Measurements from ENCODE around the gene PCYT2. TPM values are rescaled to one million over a fixed set of nuclear protein-coding genes. Genes with fewer than 3 reads are reported as not detected.

Gene PCYT2
- total and polyA plus RNA-seq, 9 of the 15 experiments (the other 6 are each of a cell fraction or from before 2014, with no cell fraction given): 0.92 to 134 (median 82.5) TPM

DNA sequence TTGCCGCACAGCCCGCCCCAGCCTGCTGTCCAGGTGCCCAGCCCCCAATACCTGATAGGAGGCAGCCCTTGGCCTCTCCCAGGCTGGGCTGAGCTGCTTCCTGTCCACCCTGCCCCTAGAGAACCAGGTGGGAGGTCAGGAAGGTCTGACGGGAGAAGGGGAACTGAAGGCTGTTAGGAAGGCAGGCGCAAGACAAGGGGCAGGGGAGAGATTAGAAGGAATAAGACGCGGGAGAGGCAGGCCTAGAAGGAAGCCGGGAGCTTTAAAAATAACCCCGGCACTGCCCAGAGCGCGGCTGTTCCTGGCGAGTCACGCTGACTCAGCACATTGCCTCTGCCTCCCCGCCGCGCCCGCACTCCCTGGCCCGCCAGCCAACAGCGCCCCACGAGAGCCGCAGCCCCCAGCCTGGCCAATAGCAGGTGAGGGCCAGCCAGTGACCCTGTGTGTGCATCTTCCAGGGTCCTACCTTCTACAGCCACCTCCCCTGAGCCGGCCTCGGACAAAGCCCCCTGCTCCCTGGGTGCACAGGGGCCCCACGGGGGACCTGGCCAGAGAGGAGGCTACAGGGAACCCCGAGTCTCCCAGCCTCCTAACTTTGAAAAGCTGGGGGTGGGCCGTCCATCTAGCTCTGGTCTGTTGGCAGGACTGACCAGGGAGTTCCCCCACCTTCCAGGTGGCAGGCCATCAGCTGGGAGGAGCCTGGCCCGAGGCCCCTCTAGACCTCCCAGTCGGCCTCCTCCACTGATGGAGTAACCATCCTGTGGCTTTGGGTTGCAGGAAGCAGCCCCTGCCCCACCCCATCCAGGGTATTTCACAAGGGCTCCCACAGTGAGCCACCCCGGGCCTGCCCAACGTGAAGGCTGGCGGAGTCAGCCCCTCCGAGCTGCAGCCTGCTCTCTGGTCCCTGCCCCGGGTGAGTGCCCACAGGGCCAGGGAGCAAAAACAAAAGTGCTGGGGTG is 12.4 kb upstream of the PCYT2 start (continued):
- TF ChIP-seq, protein P1, sequence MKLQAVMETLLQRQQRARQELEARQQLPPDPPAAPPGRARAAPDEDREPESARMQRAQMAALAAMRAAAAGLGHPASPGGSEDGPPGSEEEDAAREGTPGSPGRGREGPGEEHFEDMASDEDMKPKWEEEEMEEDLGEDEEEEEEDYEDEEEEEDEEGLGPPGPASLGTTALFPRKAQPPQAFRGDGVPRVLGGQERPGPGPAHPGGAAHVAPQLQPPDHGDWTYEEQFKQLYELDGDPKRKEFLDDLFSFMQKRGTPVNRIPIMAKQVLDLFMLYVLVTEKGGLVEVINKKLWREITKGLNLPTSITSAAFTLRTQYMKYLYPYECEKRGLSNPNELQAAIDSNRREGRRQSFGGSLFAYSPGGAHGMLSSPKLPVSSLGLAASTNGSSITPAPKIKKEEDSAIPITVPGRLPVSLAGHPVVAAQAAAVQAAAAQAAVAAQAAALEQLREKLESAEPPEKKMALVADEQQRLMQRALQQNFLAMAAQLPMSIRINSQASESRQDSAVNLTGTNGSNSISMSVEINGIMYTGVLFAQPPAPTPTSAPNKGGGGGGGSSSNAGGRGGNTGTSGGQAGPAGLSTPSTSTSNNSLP (IDR thresholded peaks at IDR 0.05; ENCODE audit: borderline replicate concordance, low read depth, low read length): peak; percentile 75; the same call in 1 of the 2 replicates
- TF ChIP-seq, protein P2, sequence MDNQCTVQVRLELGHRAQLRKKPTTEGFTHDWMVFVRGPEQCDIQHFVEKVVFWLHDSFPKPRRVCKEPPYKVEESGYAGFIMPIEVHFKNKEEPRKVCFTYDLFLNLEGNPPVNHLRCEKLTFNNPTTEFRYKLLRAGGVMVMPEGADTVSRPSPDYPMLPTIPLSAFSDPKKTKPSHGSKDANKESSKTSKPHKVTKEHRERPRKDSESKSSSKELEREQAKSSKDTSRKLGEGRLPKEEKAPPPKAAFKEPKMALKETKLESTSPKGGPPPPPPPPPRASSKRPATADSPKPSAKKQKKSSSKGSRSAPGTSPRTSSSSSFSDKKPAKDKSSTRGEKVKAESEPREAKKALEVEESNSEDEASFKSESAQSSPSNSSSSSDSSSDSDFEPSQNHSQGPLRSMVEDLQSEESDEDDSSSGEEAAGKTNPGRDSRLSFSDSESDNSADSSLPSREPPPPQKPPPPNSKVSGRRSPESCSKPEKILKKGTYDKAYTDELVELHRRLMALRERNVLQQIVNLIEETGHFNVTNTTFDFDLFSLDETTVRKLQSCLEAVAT (IDR thresholded peaks at IDR 0.05): no peak
- TF ChIP-seq, protein P3, sequence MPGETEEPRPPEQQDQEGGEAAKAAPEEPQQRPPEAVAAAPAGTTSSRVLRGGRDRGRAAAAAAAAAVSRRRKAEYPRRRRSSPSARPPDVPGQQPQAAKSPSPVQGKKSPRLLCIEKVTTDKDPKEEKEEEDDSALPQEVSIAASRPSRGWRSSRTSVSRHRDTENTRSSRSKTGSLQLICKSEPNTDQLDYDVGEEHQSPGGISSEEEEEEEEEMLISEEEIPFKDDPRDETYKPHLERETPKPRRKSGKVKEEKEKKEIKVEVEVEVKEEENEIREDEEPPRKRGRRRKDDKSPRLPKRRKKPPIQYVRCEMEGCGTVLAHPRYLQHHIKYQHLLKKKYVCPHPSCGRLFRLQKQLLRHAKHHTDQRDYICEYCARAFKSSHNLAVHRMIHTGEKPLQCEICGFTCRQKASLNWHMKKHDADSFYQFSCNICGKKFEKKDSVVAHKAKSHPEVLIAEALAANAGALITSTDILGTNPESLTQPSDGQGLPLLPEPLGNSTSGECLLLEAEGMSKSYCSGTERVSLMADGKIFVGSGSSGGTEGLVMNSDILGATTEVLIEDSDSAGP (CRISPR knock-in tag; IDR thresholded peaks at IDR 0.05): no peak
- TF ChIP-seq TBP (optimal IDR thresholded peaks at IDR 0.05; ENCODE audit: low read depth, low read length) (peak; percentile 61), FOXK2 (conservative IDR thresholded peaks at IDR 0.05 in 1 of 2, IDR thresholded peaks at IDR 0.05 in 1 of 2; ENCODE audit: low read depth in 2 of 2) (0 out of 4 replicates have a peak, but pooled peaks of 1 of the 2 experiments have one; percentile 21), JUN (IDR thresholded peaks at IDR 0.05; ENCODE audit: borderline replicate concordance, low read depth, low read length) (peak; percentile 49; the same call in 1 of the 2 replicates), JUN (CRISPR knock-in tag; IDR thresholded peaks at IDR 0.05; ENCODE audit: borderline replicate concordance) (no peak), GABPA (tag; conservative IDR thresholded peaks at IDR 0.05; ENCODE audit: low read depth) (peak; percentile 50)
- TF ChIP-seq, protein P4, sequence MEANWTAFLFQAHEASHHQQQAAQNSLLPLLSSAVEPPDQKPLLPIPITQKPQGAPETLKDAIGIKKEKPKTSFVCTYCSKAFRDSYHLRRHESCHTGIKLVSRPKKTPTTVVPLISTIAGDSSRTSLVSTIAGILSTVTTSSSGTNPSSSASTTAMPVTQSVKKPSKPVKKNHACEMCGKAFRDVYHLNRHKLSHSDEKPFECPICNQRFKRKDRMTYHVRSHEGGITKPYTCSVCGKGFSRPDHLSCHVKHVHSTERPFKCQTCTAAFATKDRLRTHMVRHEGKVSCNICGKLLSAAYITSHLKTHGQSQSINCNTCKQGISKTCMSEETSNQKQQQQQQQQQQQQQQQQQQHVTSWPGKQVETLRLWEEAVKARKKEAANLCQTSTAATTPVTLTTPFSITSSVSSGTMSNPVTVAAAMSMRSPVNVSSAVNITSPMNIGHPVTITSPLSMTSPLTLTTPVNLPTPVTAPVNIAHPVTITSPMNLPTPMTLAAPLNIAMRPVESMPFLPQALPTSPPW (CRISPR knock-in tag; IDR thresholded peaks at IDR 0.05): peak; percentile 83
- TF ChIP-seq, protein P5, sequence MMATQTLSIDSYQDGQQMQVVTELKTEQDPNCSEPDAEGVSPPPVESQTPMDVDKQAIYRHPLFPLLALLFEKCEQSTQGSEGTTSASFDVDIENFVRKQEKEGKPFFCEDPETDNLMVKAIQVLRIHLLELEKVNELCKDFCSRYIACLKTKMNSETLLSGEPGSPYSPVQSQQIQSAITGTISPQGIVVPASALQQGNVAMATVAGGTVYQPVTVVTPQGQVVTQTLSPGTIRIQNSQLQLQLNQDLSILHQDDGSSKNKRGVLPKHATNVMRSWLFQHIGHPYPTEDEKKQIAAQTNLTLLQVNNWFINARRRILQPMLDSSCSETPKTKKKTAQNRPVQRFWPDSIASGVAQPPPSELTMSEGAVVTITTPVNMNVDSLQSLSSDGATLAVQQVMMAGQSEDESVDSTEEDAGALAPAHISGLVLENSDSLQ (IDR thresholded peaks at IDR 0.05): peak; percentile 6; the same call in 1 of the 2 replicates
